Cardiac septum (tissue), 1 donor: ENCODE measurements around the gene PHC2. TPM values are rescaled to one million over a fixed set of nuclear protein-coding genes. Genes with fewer than 3 reads are reported as not detected.

ENCODE experiments used
- DNase-seq: peaks from one replicate; pipeline ENCODE4 v3.0.0-alpha.2; 2020; ENCODE audit warnings: low spot score
- intact Hi-C: fragments of 100-400 bp; cut with DNase I; formaldehyde crosslinking; loops from one replicate; pipeline ENCODE4 v1.14.0; 2022
- total RNA-seq: library from RNA; stranded (reverse); fragmentation: NEBNext Ultra II Directional; extraction: Animal tissue kit (Norgen Biotek cat#: 25700); gene quantifications from one replicate; pipeline ENCODE4 v1.2.1, GENCODE V29; 2021
- donor health status: DM: no; HTN: no; CAD: no.

The PHC2 gene
- total RNA-seq, 1 donor from 2014 or later = 101 TPM

GRCh38 chr1:33327587-33328325 lies 103.1 kb downstream of the PHC2 start:
- DNase-seq = peak; percentile 85
- intact Hi-C loops = no loop called here

- no peak for DNase-seq
- intact Hi-C loops = no loop called here
These were observed 104.1 kb downstream of the PHC2 start for GRCh38 chr1:33326785-33327184.

- no peak for DNase-seq
- intact Hi-C loops = no loop called here
These were observed 106.0 kb downstream of the PHC2 start for GRCh38 chr1:33324677-33325575.

GRCh38 chr1:33323663-33324477 lies 107.0 kb downstream of the PHC2 start:
- no peak for DNase-seq
- intact Hi-C loops = no loop called here

- intact Hi-C loops = no loop called here
- DNase-seq = no peak
These were observed 107.9 kb downstream of the PHC2 start for GRCh38 chr1:33322870-33323585.

- intact Hi-C loops = no loop called here
- DNase-seq = no peak
These were observed 108.8 kb downstream of the PHC2 start for GRCh38 chr1:33322109-33322508.

- intact Hi-C loops = no loop called here
- DNase-seq = no peak
These were observed 109.7 kb downstream of the PHC2 start for GRCh38 chr1:33321178-33321577.

- DNase-seq = no peak
- intact Hi-C loops = no loop called here
These were observed 110.2 kb downstream of the PHC2 start, which contains the start of gene A3GALT2 for GRCh38 chr1:33320619-33321165. Gene A3GALT2, minus strand, starts transcription at chr1:33321098. Its CDS starts 0 bp downstream, at chr1:33321098.

- intact Hi-C loops = no loop called here
- DNase-seq = no peak
These were observed 110.8 kb downstream of the PHC2 start for GRCh38 chr1:33319949-33320618.

GRCh38 chr1:33319186-33319948 lies 111.5 kb downstream of the PHC2 start:
- DNase-seq = no peak
- intact Hi-C loops = no loop called here

- no peak for DNase-seq
- intact Hi-C loops = no loop called here
These were observed 112.9 kb downstream of the PHC2 start for GRCh38 chr1:33317946-33318345.

GRCh38 chr1:33317354-33317753 lies 113.5 kb downstream of the PHC2 start:
- intact Hi-C loops = no loop called here
- no peak for DNase-seq

GRCh38 chr1:33316601-33317000 lies 114.3 kb downstream of the PHC2 start:
- no peak for DNase-seq
- intact Hi-C loops = no loop called here

GRCh38 chr1:33314416-33314815 lies 116.5 kb downstream of the PHC2 start:
- no peak for DNase-seq
- intact Hi-C loops = no loop called here

GRCh38 chr1:33312413-33312749 lies 118.5 kb downstream of the PHC2 start:
- intact Hi-C loops = no loop called here
- no peak for DNase-seq

- no peak for DNase-seq
- intact Hi-C loops = no loop called here
These were observed 119.0 kb downstream of the PHC2 start for GRCh38 chr1:33311706-33312412.

- intact Hi-C loops = no loop called here
- no peak for DNase-seq
These were observed 120.2 kb downstream of the PHC2 start for GRCh38 chr1:33310702-33311101.
